ENCODE measurements around the gene HSCB. TPM values are rescaled to one million over a fixed set of nuclear protein-coding genes. Genes with fewer than 3 reads are reported as not detected.

The HSCB gene
- total RNA-seq, 1 donor from 2014 or later, result 19.0 TPM

DNA sequence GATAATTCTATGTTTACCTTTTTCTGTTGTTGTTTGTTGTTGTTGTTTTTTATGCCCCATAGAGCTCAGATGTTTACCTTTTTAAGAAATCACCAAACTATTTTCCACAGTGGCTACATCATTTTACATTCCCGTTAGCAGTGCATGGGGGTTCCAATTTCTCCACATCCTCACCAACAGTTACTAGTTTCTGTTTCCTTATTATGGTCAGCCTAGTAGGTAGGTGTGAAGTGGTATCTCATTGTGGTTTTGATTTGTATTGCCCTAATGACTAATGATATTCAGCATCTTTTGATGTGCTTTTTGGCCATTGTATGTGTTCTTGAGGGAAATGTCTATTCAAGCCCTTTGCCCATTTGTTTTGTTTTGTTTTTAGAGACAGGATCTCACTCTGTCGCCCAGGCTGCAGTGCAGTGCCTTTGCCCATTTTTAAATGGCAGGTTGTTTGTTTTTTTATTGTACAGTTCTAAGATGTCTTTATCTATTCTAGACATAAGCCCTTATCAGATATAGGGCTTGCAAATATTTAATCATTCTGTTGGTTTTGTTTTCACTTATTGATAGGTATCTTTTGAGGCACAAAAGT is 27.7 kb upstream of the HSCB start:
- no peaks in the 10 kb centered on the region for H3K79me2 ChIP-seq (ENCODE audit: low read depth)
- Mint-ChIP-seq H3K36me3 (peaks cover 12% of the 10 kb centered on the region), H3K4me1 (peaks cover 5% of the 10 kb centered on the region), H3K27me3 (ENCODE audit: insufficient read depth, low read depth) (no peaks in the 10 kb centered on the region), H3K4me3 (no peak overlapping the region), H3K27ac (no peak overlapping the region), H3K9me3 (no peaks in the 10 kb centered on the region)
- H3K9ac ChIP-seq, result no peak overlapping the region
- no peaks in the 10 kb centered on the region for H3K27me3 ChIP-seq
- H3K4me3 ChIP-seq, result no peak overlapping the region
- DNase-seq (ENCODE audit: low spot score), result no peak
- H3K36me3 ChIP-seq, result peaks cover 6% of the 10 kb centered on the region
- H3K4me2 ChIP-seq, result no peak overlapping the region
- H4K20me1 ChIP-seq (ENCODE audit: low read depth), result no peaks in the 10 kb centered on the region
- H3K4me1 ChIP-seq, result no peaks in the 10 kb centered on the region
- peaks cover 8% of the 10 kb centered on the region for H3F3A ChIP-seq (ENCODE audit: low read depth)
- TF ChIP-seq EZH2phosphoT487 (IDR thresholded peaks at IDR 0.05), result no peak
- no peak overlapping the region for H2AFZ ChIP-seq (replicated peaks)
- H3K27ac ChIP-seq, result no peak overlapping the region
- H3K9me3 ChIP-seq (ENCODE audit: low read depth), result no peaks in the 10 kb centered on the region

DNA sequence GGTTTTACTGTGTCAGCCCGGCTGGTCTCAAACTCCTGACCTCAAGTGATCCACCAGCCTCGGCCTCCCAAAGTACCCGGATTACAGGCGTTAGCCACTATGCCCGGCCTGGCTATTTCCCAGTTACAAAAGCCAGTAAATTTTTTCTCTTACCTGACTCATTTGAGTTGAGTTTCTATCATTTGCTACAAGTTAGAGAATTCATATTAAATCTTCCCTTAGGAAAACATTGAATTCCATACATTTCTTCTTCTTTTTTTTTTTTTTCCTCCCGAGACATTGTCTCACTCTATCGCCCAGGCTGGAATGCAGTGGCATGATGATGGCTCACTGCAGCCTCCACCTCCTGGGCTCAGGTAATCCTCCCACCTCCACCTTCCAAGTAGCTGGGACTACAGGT is 26.2 kb upstream of the HSCB start:
- Histone ChIP-seq H3K4me3 (no peak overlapping the region), H3K9ac (no peak overlapping the region), H3K27ac (no peak overlapping the region), H3F3A (ENCODE audit: low read depth) (peaks cover 8% of the 10 kb centered on the region), H2AFZ (replicated peaks) (no peak overlapping the region), H3K36me3 (peaks cover 8% of the 10 kb centered on the region), H3K4me2 (no peak overlapping the region), H4K20me1 (ENCODE audit: low read depth) (no peaks in the 10 kb centered on the region), H3K79me2 (ENCODE audit: low read depth) (no peaks in the 10 kb centered on the region), H3K9me3 (ENCODE audit: low read depth) (no peaks in the 10 kb centered on the region), H3K27me3 (no peaks in the 10 kb centered on the region), H3K4me1 (no peaks in the 10 kb centered on the region)
- H3K36me3 Mint-ChIP-seq, result peaks cover 12% of the 10 kb centered on the region
- H3K27ac Mint-ChIP-seq, result no peak overlapping the region
- H3K4me1 Mint-ChIP-seq, result peaks cover 5% of the 10 kb centered on the region
- no peaks in the 10 kb centered on the region for H3K9me3 Mint-ChIP-seq
- no peak for DNase-seq (ENCODE audit: low spot score)
- TF ChIP-seq EZH2phosphoT487 (IDR thresholded peaks at IDR 0.05) (no peak), CTCF (IDR thresholded peaks at IDR 0.05) (no peak), EZH2 (IDR thresholded peaks at IDR 0.05) (no peak)
- H3K27me3 Mint-ChIP-seq (ENCODE audit: insufficient read depth, low read depth), result no peaks in the 10 kb centered on the region
- no peak overlapping the region for H3K4me3 Mint-ChIP-seq

- Histone ChIP-seq H4K20me1 (ENCODE audit: low read depth) (no peaks in the 10 kb centered on the region), H3K4me2 (no peak overlapping the region), H3K79me2 (ENCODE audit: low read depth) (no peaks in the 10 kb centered on the region), H3F3A (ENCODE audit: low read depth) (peaks cover 8% of the 10 kb centered on the region), H3K9ac (no peak overlapping the region), H3K9me3 (ENCODE audit: low read depth) (no peaks in the 10 kb centered on the region), H3K27me3 (no peaks in the 10 kb centered on the region), H3K4me1 (no peaks in the 10 kb centered on the region), H2AFZ (replicated peaks) (no peak overlapping the region), H3K4me3 (no peak overlapping the region), H3K27ac (no peak overlapping the region), H3K36me3 (peaks cover 8% of the 10 kb centered on the region)
- DNase-seq (ENCODE audit: low spot score), result no peak
- H3K36me3 Mint-ChIP-seq, result peaks cover 10% of the 10 kb centered on the region
- peak overlapping the region; percentile 37 for H3K27ac Mint-ChIP-seq
- no peak overlapping the region for H3K4me3 Mint-ChIP-seq
- H3K9me3 Mint-ChIP-seq, result no peaks in the 10 kb centered on the region
- no peak for TF ChIP-seq CTCF (IDR thresholded peaks at IDR 0.05)
- TF ChIP-seq EZH2phosphoT487 (IDR thresholded peaks at IDR 0.05), result no peak
- TF ChIP-seq EZH2 (IDR thresholded peaks at IDR 0.05), result no peak
- H3K27me3 Mint-ChIP-seq (ENCODE audit: insufficient read depth, low read depth), result no peaks in the 10 kb centered on the region
- peaks cover 2% of the 10 kb centered on the region for H3K4me1 Mint-ChIP-seq
These were observed 25.2 kb upstream of the HSCB start for GRCh38 chr22:28716686-28717085.

GRCh38 chr22:28718044-28718443 is 23.8 kb upstream of the HSCB start:
- no peak for TF ChIP-seq CTCF (IDR thresholded peaks at IDR 0.05)
- TF ChIP-seq EZH2phosphoT487 (IDR thresholded peaks at IDR 0.05), result no peak
- TF ChIP-seq EZH2 (IDR thresholded peaks at IDR 0.05), result no peak
- no peaks in the 10 kb centered on the region for H3K4me1 Mint-ChIP-seq
- Histone ChIP-seq H3K9ac (no peak overlapping the region), H2AFZ (replicated peaks) (no peak overlapping the region), H3K4me2 (no peak overlapping the region), H4K20me1 (ENCODE audit: low read depth) (no peaks in the 10 kb centered on the region), H3K4me1 (no peaks in the 10 kb centered on the region), H3K36me3 (peaks cover 8% of the 10 kb centered on the region), H3F3A (ENCODE audit: low read depth) (peaks cover under 1% of the 10 kb centered on the region), H3K9me3 (ENCODE audit: low read depth) (no peaks in the 10 kb centered on the region), H3K4me3 (no peak overlapping the region), H3K27me3 (no peaks in the 10 kb centered on the region), H3K79me2 (ENCODE audit: low read depth) (no peaks in the 10 kb centered on the region), H3K27ac (no peak overlapping the region)
- no peak overlapping the region for H3K4me3 Mint-ChIP-seq
- H3K36me3 Mint-ChIP-seq, result peaks cover 10% of the 10 kb centered on the region
- no peaks in the 10 kb centered on the region for H3K9me3 Mint-ChIP-seq
- H3K27me3 Mint-ChIP-seq (ENCODE audit: insufficient read depth, low read depth), result no peaks in the 10 kb centered on the region
- no peak for DNase-seq (ENCODE audit: low spot score)
- no peak overlapping the region for H3K27ac Mint-ChIP-seq
